ENCODE results near the gene SKP2.

Gene SKP2

DNA sequence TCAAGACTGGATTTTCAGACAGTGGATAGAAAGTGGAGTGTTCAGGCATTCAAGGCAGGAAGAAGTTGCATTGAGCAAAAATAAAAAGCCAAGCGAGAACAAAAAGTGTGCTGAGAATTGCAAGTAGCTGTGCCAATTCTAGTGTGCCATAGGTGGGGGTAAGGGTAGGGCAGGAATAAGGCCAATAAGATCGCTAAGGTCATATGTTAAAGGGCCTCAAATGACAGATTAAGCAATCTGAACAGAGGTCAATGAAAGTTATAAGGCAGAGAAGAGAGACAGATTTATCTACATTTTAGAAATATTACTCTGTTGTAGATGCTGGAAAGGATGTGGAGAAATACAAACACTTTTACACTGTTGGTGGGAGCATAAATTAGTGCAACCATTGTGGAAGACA is 53.4 kb downstream of the SKP2 start:
- DNase-seq: no peak

DNA sequence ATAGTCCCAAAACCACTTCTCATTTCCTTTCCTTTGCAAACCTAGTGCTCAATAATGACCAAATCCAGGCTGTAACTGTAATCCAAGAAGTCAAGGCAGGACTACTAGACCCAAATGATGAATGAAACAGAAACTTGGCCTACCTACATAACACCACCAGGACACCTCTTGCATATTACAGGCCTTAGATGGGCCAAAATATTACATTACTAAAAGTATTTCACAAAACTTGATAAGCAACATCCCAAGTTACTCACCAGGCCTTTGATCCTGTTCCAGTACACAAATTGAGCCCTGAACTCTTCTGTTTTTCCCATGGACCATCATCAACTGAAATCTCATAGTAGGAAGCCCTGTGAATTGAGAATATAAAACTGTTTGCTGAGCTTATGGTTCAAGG is 55.0 kb downstream of the SKP2 start:
- no peak for DNase-seq

DNA sequence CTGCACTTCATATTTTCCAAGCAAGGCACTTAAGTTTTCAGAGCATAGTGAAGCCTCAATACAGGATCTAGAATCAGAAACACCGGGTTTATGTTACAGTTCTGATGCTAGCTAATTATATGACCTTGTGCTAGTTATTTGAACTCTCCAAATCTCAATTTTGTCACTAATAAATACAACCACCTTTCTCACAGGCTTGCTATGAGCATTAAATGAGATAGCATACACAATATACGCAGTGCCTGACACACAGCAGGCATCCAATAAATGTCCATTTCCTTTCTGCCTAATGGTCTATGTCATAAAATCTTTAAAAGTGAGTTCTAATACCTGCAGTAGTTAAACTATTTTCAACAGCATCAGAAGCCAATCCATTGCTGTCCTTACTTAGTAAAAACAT is 56.9 kb downstream of the SKP2 start:
- DNase-seq: no peak

DNA sequence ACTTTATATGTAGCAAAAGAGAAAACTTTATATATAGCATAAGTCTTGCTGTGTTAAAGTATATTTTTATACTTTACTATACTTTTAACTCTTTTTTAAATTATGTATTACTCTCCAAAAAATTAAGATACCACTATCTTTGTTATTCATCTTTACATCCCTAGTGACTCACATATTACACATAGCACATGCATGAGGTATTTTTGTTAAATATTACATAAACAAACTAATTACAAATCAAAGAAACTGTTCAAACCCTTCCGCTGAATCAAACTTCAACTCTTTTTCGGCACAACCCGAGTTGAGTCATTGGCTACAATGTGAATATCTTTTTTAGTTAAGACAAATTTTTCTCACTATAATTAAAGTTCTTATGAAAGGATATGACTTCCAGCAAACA is 57.8 kb downstream of the SKP2 start:
- DNase-seq: no peak

DNA sequence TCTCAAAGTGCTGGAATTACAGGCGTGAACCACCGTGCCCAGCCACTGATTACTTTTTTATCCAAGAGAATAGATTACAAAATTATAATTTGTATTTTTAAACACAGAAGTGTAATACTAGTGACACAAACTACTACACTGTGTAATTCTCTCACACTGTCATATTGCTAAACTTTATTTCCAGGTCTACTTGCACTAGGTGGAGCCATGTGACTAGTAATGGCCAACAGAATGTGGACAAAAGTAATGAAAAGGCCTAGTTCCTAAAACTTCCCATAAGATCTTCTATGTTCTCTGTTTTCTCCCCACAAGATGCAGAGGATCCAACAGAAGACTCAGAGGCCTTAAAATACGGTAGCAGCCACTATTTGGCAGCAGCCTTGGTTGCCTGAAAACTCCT is 62.5 kb downstream of the SKP2 start:
- DNase-seq: no peak

DNA sequence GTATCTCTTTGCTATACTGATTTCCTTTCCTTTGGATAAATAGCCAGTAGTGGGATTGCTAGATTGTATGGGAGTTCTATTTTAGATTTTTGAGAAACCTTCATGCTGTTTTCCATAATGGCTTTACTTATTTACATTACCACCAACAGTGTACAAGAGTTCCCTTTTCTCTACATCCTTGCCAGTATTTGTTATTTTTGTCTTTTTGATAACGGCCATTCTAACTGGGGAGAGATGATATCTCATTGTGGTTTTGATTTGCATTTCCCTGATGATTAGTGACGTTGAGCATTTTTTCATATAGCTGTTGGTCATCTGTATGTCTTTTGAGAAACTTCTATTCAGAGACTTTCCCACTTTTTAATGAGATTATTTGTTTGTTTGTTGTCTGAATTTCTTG is 64.0 kb downstream of the SKP2 start:
- no peak for DNase-seq

DNA sequence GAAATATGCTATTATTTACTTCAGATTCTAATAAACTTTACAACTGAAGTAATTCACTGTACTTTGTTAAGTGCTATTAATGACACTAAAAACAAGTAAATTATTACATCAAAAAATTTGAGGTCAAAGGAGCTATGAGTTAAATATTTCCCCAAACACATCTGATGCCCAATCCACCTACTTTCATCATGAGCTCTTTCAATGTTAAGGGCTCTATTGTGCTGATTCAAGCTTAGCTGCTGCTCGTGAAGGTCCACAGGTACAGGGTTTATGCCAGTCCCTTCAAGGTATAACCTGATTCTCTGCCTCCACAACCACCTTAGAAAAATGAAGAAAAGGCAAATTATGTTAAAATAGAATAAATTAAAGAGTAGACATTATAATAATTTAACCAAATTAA is 65.7 kb downstream of the SKP2 start:
- no peak for DNase-seq

DNA sequence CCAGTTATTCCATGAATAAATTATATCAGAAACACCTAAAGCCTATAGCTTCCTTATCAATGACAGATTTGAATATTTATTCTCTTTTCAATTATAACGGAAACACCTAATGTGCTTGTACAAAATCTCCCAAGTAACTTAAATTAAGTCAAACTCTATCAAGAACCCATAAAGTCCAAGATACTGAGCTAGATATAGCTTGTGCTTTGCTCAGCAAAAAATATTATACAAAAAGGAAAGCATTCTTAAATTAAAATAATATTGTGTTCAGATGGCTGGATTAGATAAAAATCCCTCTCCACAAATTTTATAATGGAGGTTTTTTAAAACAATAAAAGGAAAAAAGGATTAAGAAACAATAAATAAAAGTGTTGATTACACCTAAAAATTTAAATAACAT is 66.1 kb downstream of the SKP2 start:
- no peak for DNase-seq

DNA sequence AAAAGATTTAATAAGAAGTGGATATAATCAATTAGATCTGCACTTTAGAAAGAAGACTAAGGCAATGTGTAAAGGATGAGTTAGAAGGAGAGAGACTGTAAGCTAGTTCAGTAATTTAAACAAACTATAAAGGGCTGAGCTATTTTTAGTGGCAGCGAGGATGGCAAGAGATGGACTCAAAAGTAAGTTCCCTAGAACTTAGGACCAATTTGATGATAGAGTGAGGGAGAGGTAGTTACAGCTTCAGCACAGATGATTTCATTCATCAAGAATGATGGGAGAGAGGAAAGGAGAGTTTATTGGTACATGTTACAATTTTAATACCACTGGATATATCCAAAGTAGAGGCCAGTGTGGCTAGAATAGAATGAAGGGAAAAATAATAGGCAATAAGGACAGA is 70.7 kb downstream of the SKP2 start:
- no peak for DNase-seq

DNA sequence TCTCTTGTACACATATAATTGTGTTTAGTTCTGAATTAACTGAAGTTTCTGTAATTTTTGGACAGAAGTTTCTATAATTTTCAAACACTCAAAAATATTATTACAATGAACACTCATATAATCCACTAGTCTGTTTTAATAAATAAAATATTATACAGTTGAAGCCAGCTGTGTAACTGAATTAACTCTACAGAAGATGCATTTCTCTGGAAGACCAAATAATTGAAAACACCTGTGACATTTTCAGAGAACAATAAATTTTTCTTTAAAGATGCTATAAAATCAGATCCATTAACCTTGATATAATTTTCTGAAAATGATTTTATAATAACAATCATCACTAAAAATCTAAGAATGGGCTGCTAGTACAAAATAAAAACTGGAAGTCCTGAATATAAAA is 75.1 kb downstream of the SKP2 start:
- no peak for DNase-seq

DNA sequence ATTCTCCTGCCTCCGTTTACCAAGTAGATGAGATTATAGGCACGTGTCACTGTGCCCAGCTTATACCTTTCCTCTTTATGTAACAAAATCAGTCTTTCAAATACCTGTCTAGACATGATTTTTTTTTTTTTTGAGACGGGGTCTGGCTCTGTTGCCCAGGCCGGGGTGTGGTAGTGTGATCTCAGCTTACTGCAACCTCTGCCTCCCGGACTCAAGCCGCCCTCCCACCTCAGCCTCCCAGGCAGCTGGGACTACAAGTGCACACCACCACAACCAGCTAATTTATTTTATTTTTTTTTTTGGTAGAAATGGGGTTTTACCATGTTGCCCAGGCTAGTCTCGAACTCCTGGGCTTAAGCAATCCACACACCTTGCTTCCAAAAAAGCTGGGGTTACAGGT is 76.6 kb downstream of the SKP2 start:
- DNase-seq: no peak

DNA sequence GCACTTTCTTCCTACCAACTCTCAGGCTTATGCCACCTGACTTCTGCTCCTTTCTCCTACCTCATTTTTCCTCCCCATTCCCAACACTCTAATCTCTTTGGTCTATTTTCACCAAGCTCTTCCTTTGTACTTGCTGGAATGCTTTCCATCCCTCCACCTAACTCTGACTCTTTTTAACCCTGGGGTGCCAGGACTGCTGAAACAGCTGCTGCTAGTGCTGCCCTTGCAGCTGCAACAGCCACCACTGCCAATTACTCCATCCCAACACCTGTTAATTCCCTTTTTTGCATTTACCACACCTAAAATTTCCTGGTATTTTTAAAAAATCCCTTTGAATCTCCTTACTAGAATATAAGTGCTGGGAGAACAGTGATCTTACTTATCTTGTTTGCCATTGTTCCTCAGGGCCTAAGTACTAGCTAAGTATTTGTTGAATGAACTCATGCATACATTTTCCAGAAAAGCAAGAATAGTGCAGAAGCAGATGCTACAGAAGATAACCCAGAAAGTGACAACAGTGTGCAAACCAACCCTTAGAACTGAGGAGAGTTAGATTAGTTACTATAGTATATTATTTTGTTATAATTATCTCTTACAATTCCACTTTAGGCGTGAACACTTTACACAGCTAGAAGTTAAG is 78.4 kb downstream of the SKP2 start:
- DNase-seq: no peak

DNA sequence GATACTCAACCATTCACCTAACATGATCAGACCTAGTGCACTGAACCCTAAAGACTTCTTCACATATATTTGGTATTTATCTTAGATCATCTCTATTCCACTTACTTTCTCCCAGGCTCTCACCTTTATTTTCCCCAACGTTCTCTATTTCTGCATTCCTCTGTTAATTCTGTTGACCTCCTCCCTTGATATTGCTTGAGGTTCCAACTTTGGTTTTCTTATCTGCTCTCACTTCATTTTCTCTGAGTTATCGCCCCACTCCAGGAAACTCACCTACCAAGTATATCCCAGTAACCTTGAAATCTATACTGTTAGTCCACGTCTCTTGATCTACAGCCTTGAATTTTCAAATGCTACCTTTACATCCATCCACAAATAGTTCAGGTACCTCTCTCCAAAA is 80.6 kb downstream of the SKP2 start:
- DNase-seq: no peak

All from activated CD8-positive, alpha-beta memory T cell treated with anti-CD3 and anti-CD28 coated beads, Interleukin-2, amount 50 U/mL, for 48 hours (primary cell).